K562 (cell line): ENCODE measurements around the gene GRWD1.

Experiments used
- CBX2 ChIP-seq: fragments of 200-600 bp; sonication (generic); IDR thresholded peaks from one replicate; pipeline ENCODE4 v1.6.1; 2012; ENCODE audit warnings: mild to moderate bottlenecking, low read length, inconsistent platforms; ENCODE audit not compliant: insufficient read depth, poor library complexity, severe bottlenecking
- MCM7 ChIP-seq, 2 experiments: fragments of 450-650 bp; IDR thresholded peaks; 2 replicates each; pipeline ENCODE4 v1.6.1; 2016 to 2018
- ZC3H4 ChIP-seq: sonication (generic); formaldehyde crosslinking; IDR thresholded peaks from 2 replicates; pipeline ENCODE4 v1.9.0; 2021; ENCODE audit warnings: missing genetic modification reagents, borderline replicate concordance
- TF ChIP-seq, protein P1 (sequence below), 3 experiments: IDR thresholded peaks in 2 of 3; conservative IDR thresholded peaks in 1 of 3; 2 replicates each; pipeline ENCODE4 v1.5.1; 2011 to 2012; ENCODE audit warnings: low read length in 3 of 3, mild to moderate bottlenecking in 3 of 3, control low read depth in 2 of 3, improper control_type of control experiment in 1 of 3, inconsistent platforms in 1 of 3, low read depth in 1 of 3, mixed read lengths in 1 of 3, moderate library complexity in 1 of 3; ENCODE audit not compliant: insufficient read depth in 2 of 3

DNA sequence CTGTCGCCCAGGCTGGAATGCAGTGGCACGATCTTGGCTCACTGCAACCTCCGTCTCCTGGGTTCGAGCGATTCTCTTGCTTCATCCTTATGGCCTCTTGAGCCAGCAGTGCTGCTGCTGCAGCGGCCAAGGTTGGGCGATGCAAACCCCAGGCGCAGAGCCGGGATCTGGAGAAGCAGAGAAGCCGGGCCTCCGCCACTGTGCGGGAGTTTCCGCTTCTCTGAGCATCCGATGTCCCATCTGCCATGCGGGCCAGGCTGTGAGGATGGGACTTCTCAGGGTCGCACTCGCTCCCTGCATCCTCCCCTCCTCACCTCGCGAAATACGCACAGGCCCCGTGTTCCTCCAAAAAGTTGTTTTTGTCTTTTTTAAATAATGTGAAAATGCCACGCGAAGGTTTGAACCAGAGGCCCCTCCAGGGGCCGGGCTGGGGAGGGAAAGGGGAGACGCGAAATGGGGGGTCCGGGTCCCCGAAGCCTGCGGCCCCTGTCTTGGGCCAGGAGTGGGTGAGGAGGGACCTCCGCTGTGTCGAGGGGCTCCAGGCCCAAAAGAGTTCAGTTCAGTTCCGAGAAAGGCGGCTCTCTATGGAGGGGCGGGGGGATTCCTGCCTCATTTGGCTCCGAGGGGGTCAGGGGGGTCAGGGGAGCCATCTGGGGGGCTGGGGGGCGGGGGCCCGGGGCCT, 39.3 kb downstream of the GRWD1 start:
- TF ChIP-seq CBX2 (no peak), ZC3H4 (no peak), MCM7 (IDR thresholded peaks at IDR 0.05) (no peak)
- TF ChIP-seq, protein P1, sequence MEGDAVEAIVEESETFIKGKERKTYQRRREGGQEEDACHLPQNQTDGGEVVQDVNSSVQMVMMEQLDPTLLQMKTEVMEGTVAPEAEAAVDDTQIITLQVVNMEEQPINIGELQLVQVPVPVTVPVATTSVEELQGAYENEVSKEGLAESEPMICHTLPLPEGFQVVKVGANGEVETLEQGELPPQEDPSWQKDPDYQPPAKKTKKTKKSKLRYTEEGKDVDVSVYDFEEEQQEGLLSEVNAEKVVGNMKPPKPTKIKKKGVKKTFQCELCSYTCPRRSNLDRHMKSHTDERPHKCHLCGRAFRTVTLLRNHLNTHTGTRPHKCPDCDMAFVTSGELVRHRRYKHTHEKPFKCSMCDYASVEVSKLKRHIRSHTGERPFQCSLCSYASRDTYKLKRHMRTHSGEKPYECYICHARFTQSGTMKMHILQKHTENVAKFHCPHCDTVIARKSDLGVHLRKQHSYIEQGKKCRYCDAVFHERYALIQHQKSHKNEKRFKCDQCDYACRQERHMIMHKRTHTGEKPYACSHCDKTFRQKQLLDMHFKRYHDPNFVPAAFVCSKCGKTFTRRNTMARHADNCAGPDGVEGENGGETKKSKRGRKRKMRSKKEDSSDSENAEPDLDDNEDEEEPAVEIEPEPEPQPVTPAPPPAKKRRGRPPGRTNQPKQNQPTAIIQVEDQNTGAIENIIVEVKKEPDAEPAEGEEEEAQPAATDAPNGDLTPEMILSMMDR (IDR thresholded peaks at IDR 0.05 in 2 of 3, conservative IDR thresholded peaks at IDR 0.05 in 1 of 3; ENCODE audit: insufficient read depth in 2 of 3, low read depth in 1 of 3, low read length in 3 of 3), result no peak
